ENCODE results near the gene CAMKK1.
A peak's percentile ranks its signal among the peaks of the same experiment; 100 is the strongest.
"Not testable (repeated sequence)": the region's sequence is repeated elsewhere in the genome, so short reads cannot be mapped to it uniquely, and the experiment has no call there.

CAMKK1 gene

GRCh38 chr17:3844556-3844955 is 48.3 kb downstream of the CAMKK1 start:
- not testable (repeated sequence) for DNase-seq

GRCh38 chr17:3843935-3844516 is 48.8 kb downstream of the CAMKK1 start:
- peak; percentile 46 for DNase-seq

GRCh38 chr17:3838206-3838605 is 54.6 kb downstream of the CAMKK1 start:
- DNase-seq, result no peak

GRCh38 chr17:3836551-3836950 is 56.3 kb downstream of the CAMKK1 start:
- DNase-seq, result no peak

GRCh38 chr17:3835410-3836229 is 57.2 kb downstream of the CAMKK1 start:
- DNase-seq, result no peak

GRCh38 chr17:3834811-3835210 is 58.0 kb downstream of the CAMKK1 start:
- DNase-seq, result no peak

- no peak for DNase-seq
Measured at GRCh38 chr17:3828852-3829232, 64.0 kb downstream of the CAMKK1 start.

GRCh38 chr17:3828151-3828851 is 64.6 kb downstream of the CAMKK1 start:
- DNase-seq, result no peak

- DNase-seq, result peak; percentile 53
Measured at GRCh38 chr17:3827124-3827773, 65.6 kb downstream of the CAMKK1 start.

GRCh38 chr17:3826191-3826590 is 66.7 kb downstream of the CAMKK1 start:
- no peak for DNase-seq

- DNase-seq, result no peak
Measured at GRCh38 chr17:3821101-3821500, 71.8 kb downstream of the CAMKK1 start.

GRCh38 chr17:3818786-3819185 is 74.1 kb downstream of the CAMKK1 start:
- no peak for DNase-seq

GRCh38 chr17:3817851-3818605 is 74.8 kb downstream of the CAMKK1 start:
- DNase-seq, result no peak

GRCh38 chr17:3815925-3816324 is 76.9 kb downstream of the CAMKK1 start:
- no peak for DNase-seq

GRCh38 chr17:3815122-3815521 is 77.7 kb downstream of the CAMKK1 start:
- no peak for DNase-seq

GRCh38 chr17:3814361-3814760 is 78.5 kb downstream of the CAMKK1 start:
- DNase-seq, result no peak

GRCh38 chr17:3813171-3813570 is 79.7 kb downstream of the CAMKK1 start:
- DNase-seq, result no peak

GRCh38 chr17:3812771-3813170 is 80.1 kb downstream of the CAMKK1 start:
- no peak for DNase-seq

GRCh38 chr17:3812284-3812683 is 80.6 kb downstream of the CAMKK1 start:
- no peak for DNase-seq
